NOMO-1 (cell line): ENCODE results near the gene ANXA10.
"Not testable (repeated sequence)": the region's sequence is repeated elsewhere in the genome, so short reads cannot be mapped to it uniquely, and the experiment has no call there.

Source experiments
- DNase-seq, 2 experiments: peaks; one replicate each; lab custom pipeline; 2025; ENCODE audit not compliant: unreplicated experiment in 2 of 2; lab: John Stamatoyannopoulos, UW

The ANXA10 gene

DNA sequence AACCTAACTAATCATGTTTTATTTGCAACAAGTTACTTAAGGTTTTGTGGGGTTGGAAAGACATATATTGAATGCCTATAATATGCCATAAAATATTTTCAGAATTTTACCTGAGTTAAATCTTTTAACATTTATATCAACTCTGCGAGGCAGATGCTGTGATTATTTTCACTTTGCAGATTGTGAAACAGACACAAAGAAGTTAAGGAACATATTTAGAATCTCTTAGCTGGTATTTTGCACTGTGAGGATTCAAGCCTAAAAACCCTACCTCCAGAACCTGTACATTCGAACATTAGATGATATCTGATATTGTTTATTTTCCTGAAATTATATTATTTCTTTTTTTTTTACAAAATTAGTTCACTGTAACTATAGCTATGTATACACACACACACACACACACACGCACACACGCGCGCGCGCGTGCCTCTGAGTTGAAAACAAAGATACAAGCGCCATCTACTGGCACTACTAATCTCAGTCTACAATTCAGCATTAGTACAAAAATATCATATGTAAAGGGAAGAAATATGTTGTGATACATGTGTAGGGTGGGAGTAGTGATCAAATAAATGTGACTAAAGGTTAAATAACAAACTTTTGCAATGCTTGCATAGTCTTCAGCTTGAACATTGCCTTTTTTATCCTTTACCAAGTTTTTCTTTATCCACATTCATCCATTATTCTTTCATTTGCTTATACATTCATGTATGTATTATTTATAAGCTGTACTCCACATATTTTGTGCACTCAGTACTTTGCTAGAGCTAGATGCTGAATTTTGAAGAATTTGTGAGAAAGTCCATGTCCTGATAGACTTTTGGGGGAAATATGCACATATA, 61.5 kb downstream of the ANXA10 start:
- peak; percentile 46 to 57 for DNase-seq

GRCh38 chr4:168154546-168155277, 62.4 kb downstream of the ANXA10 start:
- peak in 1 of 2 experiments; percentile 15 for DNase-seq

DNA sequence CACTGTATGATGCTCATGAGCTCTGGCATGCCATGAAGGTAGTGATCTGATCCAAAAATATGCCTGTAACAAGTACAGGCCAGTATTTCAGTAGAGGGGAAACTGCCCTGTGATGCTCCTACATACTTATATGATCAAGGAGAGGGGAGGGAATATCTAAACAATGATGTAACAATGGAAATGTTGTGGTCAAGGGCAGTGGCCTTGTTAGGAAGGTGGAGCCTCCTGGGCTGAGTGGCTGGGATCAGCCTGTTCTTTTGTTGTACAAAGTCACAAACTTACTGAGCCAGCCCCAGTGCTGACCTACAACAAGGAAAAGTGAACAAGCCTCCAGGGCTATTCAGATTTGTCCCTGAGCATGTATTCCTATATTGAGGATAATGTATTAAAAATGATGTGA, 70.3 kb downstream of the ANXA10 start:
- no peak for DNase-seq

GRCh38 chr4:168163106-168163505, 70.8 kb downstream of the ANXA10 start:
- no peak for DNase-seq

GRCh38 chr4:168164045-168164444, 71.7 kb downstream of the ANXA10 start:
- DNase-seq: no peak

- no peak for DNase-seq
These were observed 72.7 kb downstream of the ANXA10 start for GRCh38 chr4:168164915-168165548.

- no peak for DNase-seq
These were observed 75.5 kb downstream of the ANXA10 start for GRCh38 chr4:168167714-168168284.

DNA sequence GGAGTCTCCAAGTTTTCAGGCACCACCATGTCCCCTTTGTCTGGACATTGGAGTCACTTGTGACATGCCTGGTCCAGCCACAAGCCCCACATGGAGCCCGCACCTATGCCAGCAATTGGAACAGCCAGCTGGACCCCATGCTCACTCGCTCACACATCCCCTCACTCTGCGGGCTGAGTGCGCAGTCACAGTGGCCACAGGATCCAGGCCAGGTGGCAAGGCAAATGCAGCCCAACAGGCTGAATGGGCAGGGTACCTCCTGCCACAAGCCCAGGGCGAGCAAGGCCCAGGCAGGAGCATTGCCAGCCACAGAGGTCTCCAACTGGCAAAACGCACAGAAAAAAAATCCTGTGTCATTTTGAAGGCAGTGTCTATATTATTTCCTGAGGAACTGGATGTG, 82.0 kb downstream of the ANXA10 start:
- no peak for DNase-seq

DNA sequence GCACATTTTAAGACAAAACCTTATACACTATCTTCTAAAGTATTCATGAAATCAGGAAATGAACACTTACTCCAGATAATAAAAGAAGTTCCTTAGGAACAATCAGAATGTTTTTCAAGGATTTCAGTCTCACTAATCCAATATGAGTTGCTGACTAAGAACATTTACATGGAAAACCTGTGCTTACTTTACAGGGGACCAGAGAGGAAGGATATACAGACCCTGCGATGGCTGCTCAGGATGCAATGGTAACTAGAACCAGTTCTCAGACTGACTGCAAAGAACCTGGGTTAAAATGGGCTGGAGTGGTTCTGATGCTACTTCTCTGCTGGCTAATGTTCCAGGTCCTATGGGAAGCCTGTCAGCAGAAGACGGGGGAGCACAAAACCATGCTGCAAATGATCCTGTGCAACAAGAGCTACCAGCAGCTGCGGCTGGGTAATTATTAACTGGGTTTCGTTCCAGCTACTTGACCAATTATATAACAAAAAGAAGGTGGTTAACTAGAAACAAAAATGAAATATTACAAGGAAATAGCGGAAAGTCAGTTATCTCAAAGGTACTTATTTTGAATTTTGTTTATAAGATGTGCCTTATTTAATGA, 85.3 kb downstream of the ANXA10 start:
- no peak for DNase-seq

DNA sequence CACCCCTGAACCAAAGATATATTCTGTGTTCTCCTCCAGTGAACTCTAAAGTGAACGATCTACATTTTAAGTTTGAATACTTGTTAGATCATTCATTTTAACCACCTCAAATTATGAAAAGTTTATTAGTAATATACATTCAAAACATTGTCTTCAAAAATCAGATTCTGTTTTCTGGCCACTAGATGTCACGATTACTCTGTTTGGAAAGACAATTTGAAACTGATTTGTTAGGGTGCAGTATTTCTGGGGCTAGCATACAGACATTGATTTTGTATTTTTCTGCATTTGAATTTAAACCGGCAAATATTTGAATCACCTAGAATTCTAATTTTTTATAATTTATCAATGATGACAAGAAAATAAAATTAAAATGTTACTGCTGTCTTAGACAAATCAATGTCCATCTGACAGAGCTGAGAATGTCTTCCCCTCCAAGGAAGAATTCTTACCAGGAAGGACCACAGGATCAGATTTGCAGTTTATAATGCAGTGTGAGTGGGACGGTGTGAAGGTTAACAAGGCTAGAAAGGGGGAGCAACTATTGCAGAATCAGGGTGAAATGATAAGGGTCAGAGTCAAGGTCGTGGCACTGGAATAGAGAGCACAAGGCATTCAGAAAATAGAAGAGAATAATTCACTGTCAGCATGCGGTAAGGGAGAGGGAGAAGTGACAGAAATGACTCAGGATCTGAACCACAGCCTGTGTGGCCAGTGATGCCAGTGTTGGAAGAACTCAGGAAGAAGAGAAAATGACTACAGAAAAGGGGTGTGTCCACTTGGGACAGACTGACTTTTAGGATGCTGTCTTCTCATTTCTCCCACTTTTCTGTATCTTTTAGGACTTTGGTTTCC, 91.6 kb downstream of the ANXA10 start:
- DNase-seq: peak in 1 of 2 experiments; percentile 32

DNA sequence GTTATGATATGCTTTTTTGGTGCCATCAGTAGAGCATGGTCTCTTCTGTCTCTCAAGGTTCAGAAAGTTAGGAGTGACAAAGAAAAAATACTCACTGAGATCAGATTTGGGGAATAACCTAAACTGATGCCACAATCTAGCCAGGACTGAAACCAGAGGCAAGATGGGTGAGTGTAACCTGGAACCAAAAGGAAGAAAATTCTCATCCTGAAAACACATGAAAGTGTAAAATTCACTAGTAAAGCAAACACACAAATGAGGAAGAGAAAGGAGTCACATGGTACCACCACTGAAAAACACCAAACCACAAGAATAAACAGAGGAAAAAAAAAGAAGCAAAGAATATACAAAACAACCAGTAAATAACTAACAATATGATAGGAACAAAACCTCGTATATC, 96.4 kb downstream of the ANXA10 start:
- DNase-seq: no peak

- DNase-seq: no peak
These were observed 105.6 kb downstream of the ANXA10 start for GRCh38 chr4:168197926-168198325.

DNA sequence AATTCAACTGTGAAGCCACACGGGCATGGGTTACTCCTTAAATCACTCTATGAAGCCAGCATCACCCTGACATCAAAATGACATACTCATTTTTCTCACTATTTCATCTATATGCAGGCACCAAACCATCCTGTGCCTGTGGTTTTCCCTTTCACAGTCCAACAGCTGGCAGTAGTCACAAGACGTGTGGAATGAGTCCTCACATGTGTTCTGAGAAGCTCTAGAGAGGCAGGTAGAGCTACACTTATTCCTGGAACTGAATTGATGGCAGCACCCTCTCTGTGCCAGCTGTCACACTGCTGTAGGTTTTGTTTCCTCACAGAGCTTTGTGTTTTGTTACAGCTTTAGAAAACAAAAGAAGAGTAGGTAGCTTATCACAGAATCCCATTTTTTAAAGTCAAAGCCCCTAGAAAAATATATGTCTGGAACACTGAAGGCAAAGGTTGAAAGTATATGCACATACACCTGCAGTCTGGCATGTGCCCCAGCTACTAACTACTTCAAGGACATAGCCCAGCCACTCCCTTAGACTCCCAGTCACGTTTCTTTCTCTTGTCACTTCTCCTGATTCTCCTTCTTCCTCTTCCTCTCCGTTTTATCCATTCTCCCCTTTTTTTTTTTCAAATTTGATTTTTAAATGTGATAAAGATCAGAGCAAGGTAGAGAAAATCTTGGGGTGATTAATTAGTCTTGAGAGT, 107.1 kb downstream of the ANXA10 start:
- no peak for DNase-seq

GRCh38 chr4:168200685-168201084, 108.3 kb downstream of the ANXA10 start:
- DNase-seq: no peak

DNA sequence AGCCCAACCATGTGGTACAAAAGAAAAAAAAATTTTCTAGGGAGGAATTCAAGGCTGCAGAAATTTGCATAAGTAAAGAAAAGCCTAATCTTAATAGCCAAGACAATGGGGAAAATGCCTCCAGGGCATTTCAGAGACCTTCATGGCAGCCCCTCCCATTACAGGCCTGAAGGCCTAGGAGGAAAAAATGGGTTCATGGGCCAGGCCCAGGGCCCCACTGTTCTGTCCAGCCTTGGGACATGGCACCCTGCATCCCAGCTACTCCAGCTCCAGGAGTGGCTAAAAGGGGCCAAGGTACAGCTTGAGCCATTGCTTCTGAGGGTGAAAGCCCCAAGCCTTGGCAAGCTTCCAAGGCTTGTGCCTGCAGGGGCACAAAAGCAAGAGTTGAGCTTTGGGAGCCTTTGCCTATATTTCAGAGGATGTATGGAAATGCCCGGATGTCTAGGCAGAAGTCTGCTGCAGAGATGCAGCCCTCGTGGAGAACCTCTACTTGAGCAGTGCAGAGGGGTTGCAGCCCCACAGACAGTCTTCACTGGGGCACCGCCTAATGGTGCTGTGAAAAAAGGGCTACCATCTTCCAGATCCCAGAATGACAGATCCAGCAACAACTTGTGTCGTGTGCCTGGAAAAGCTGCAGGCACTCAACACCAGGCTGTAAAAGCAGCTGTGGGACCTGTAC, 111.0 kb downstream of the ANXA10 start:
- DNase-seq: no peak

DNA sequence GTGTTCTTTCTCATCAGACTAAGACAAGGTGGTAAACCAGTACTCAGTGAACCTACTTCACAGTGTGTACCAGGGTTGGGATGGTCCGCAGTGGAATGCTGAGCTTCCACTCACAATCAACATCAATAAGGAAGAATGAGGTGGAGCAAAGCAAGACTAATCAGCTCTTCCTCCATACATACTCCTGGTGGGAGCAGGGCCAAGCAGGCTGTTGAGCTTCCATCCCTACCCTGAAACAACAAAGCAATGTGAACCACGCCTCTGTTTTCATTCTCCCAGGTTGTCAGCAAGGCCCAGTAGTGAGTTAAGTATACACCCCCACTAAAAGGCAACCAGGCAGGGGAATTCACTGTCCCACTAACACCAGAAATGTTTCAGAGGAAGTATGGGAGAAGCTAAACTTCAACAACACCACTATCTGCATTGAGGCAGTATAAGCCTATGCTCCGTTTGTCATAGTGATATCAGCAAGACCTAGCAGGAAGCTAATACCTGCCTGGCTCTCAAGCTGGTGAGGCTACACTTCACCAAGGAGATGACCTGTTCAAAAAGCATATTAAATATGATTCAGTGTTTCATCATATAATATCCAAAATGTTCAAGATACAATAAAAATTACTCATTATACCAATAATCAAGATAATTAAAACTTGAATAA, 116.7 kb downstream of the ANXA10 start:
- DNase-seq: no peak

DNA sequence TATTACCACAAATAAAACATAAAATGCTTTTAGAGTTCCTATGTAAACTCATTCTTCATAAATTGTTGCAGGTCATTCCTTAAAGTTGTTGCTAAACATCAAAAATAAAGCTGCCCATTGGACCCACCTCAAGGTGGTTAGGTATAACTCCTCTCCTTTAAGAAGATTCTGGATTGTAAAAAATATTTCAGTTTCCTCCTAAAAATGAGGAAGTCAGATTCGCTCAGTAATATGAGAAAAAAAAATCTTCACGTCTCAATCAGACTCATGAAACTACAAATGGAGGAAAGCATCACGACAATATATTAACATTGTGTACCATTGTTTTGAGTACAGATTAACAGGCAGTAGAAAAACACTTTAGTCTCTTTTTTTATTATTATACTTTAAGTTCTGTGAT, 120.3 kb downstream of the ANXA10 start:
- peak in 1 of 2 experiments; percentile 20 for DNase-seq

DNA sequence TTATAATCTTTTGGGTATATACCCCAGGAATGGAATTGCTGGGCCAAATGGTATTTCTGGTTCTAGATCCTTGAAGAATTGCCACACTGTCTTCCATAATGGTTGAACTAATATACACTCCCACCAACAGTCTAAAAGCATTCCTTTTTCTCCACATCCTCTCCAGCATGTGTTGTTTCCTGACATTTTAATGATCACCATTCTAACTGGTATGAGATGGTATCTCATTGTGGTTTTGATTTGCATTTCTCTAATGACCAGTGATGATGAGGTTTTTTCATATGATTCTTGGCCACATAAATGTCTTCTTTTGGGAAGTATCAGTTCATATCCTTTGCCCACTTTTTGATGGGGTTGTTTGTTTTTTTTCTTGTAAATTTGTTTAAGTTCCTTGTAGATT, 121.2 kb downstream of the ANXA10 start:
- DNase-seq: not testable (repeated sequence)
